Measurements from ENCODE around the gene TBC1D22A. TPM values are rescaled to one million over a fixed set of nuclear protein-coding genes. Genes with fewer than 3 reads are reported as not detected.
A peak's percentile ranks its signal among the peaks of the same experiment; 100 is the strongest.
"Not testable (repeated sequence)": the region's sequence is repeated elsewhere in the genome, so short reads cannot be mapped to it uniquely, and the experiment has no call there.

TBC1D22A gene
- total and polyA plus RNA-seq, 9 of the 15 experiments (the other 6 are each of a cell fraction or from before 2014, with no cell fraction given): 0.20 to 11.5 (median 5.2) TPM

- WGBS (ENCODE audit: insufficient coverage, low coverage, missing lambda C conversion rate): 69% methylated on average over 5 of the region's 6 CpGs
- ATAC-seq; POLR2A ChIA-PET; H4K20me1 ChIP-seq (replicated peaks; ENCODE audit: control insufficient read depth, insufficient read depth, low read length); H2AFZ ChIP-seq (ENCODE audit: low read depth, low read length); in situ Hi-C loops (cut with MboI); H3K4me3 ChIP-seq; intact Hi-C loops (cut with micrococcal nuclease); FAIRE-seq; H3K9me3 ChIP-seq (replicated peaks; ENCODE audit: control insufficient read depth, insufficient read depth, low read depth, low read length); H3K4me2 ChIP-seq (ENCODE audit: insufficient read depth, low read length); BruUV-seq (replicated peaks); H3K9ac ChIP-seq (ENCODE audit: insufficient read depth in 1 of 2, low read depth in 2 of 2, low read length in 2 of 2); DNase-seq (ENCODE audit: extremely low read depth in 1 of 4, low spot score in 3 of 4); H3K79me2 ChIP-seq (ENCODE audit: control insufficient read depth, insufficient read depth, low read length); H3K9me1 ChIP-seq (ENCODE audit: control insufficient read depth, insufficient read depth, low read length); H3K27ac ChIP-seq (ENCODE audit: extremely low read depth, low read depth, low read length); H3K4me1 ChIP-seq (replicated peaks in 1 of 2; ENCODE audit: control insufficient read depth in 2 of 2, insufficient read depth in 2 of 2, low read length in 2 of 2); H3K27me3 ChIP-seq (ENCODE audit: control insufficient read depth in 2 of 2, insufficient read depth in 2 of 2, low read length in 2 of 2); H3K36me3 ChIP-seq (ENCODE audit: control insufficient read depth, insufficient read depth, low read length): not testable (repeated sequence)
- TF ChIP-seq BCOR (IDR thresholded peaks at IDR 0.05): peak; percentile 22; the same call in 1 of the 2 replicates
- CTCF ChIA-PET (ENCODE audit: low intra/inter-chr PET ratio): interaction anchor here (0.6 kb wide), 1 partner anchor 1339 kb away, joined by 7 read pairs; no protein-coding TSS in a partner anchor
Measured at GRCh38 chr22:47167921-47168320, 405.5 kb downstream of the TBC1D22A start.

DNA sequence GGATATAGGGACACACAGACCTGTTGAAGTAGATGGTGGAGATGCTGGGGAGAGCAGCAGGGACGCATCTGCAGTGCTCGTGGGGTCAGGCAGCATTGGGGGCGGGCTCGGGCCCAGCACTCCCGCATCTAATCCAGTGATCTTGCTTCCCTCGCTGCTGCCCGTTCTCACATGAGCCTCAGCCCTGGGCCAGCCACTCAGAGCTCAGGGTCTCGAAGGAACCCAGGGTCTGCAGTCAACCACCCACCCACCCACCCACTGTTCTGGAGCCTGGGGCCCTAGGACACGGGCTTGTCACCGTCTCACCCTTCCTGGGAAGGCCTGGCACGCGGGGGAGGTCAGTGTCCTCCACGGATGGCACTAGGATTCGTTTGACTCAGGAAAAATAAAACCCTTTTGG, 406.0 kb downstream of the TBC1D22A start:
- Histone ChIP-seq H3K4me1 (replicated peaks in 1 of 2; ENCODE audit: control insufficient read depth in 2 of 2, insufficient read depth in 2 of 2, low read length in 2 of 2) (peaks cover 0 to 6% of the 10 kb centered on the region in 2 experiments; a peak in 1 of 5 replicates), H3K4me3 (no peak overlapping the region), H3K27me3 (ENCODE audit: control insufficient read depth in 2 of 2, insufficient read depth in 2 of 2, low read length in 2 of 2) (no peaks in the 10 kb centered on the region), H3K9me1 (ENCODE audit: control insufficient read depth, insufficient read depth, low read length) (no peaks in the 10 kb centered on the region), H2AFZ (ENCODE audit: low read depth, low read length) (no peak overlapping the region), H3K36me3 (ENCODE audit: control insufficient read depth, insufficient read depth, low read length) (no peaks in the 10 kb centered on the region), H3K4me2 (ENCODE audit: insufficient read depth, low read length) (no peak overlapping the region), H3K9me3 (replicated peaks; ENCODE audit: control insufficient read depth, insufficient read depth, low read depth, low read length) (no peaks in the 10 kb centered on the region), H3K79me2 (ENCODE audit: control insufficient read depth, insufficient read depth, low read length) (no peaks in the 10 kb centered on the region), H3K27ac (ENCODE audit: extremely low read depth, low read depth, low read length) (no peak overlapping the region), H3K9ac (ENCODE audit: insufficient read depth in 1 of 2, low read depth in 2 of 2, low read length in 2 of 2) (no peak overlapping the region), H4K20me1 (replicated peaks; ENCODE audit: control insufficient read depth, insufficient read depth, low read length) (no peaks in the 10 kb centered on the region)
- intact Hi-C loops (cut with micrococcal nuclease): no loop called here
- 49% methylated on average over 3 of the region's 14 CpGs for WGBS (ENCODE audit: insufficient coverage, low coverage, missing lambda C conversion rate)
- ChIA-PET CTCF (ENCODE audit: low intra/inter-chr PET ratio) (interaction anchor here (0.6 kb wide), 1 partner anchor 1338 kb away, joined by 7 read pairs; no protein-coding TSS in a partner anchor), POLR2A (no interaction called here)
- in situ Hi-C loops (cut with MboI): no loop called here
- ATAC-seq: no peak
- DNase-seq (ENCODE audit: extremely low read depth in 1 of 4, low spot score in 3 of 4): no peak
- BruUV-seq (replicated peaks): no TSS peak
- no peak for TF ChIP-seq PURB (CRISPR knock-in tag; IDR thresholded peaks at IDR 0.05; ENCODE audit: low read depth)
- no peak for FAIRE-seq

All from K562 (cell line).